ENCODE data around the gene ETS1.

DNA sequence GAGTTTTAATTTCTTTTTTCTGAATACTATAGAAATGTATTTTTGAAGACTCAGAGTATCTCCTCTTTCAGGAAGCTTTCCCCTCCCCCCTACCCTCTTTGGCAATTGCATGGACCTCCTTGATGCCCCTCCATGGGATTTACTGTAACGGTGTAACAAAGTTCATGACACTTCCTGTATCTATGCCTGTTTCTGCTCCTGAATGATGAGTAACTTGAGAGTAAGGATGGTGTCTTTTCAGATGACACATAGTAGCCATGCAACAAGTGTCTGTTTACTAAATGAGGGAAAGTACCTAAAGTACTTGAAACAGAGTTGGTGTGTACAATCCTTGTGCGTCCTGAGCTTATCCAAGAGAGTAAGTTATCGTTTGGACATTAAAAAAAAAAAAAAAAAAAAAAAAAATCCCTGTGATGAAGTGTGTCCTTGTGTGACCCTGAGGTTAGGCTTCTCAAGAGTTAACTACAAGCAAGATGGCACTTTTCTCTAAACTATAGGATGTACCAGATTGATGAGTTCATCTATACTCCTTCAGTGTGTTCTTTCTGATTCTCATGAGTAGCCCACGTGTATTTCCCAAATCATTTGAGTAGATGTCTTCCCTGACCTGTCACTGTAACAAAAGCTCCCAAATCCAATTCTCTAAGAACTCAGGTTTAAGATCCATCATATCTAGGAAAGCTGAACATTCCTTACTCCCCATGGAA is 7.4 kb downstream of the ETS1 start:
- no peak for TF ChIP-seq POLR2A (IDR thresholded peaks at IDR 0.05; ENCODE audit: extremely low read depth, insufficient read length)
- TF ChIP-seq, protein P1, sequence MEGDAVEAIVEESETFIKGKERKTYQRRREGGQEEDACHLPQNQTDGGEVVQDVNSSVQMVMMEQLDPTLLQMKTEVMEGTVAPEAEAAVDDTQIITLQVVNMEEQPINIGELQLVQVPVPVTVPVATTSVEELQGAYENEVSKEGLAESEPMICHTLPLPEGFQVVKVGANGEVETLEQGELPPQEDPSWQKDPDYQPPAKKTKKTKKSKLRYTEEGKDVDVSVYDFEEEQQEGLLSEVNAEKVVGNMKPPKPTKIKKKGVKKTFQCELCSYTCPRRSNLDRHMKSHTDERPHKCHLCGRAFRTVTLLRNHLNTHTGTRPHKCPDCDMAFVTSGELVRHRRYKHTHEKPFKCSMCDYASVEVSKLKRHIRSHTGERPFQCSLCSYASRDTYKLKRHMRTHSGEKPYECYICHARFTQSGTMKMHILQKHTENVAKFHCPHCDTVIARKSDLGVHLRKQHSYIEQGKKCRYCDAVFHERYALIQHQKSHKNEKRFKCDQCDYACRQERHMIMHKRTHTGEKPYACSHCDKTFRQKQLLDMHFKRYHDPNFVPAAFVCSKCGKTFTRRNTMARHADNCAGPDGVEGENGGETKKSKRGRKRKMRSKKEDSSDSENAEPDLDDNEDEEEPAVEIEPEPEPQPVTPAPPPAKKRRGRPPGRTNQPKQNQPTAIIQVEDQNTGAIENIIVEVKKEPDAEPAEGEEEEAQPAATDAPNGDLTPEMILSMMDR (IDR thresholded peaks at IDR 0.05; ENCODE audit: low read depth, low read length) = no peak
